SK-MEL-5 (cell line): ENCODE data around the gene IVD. TPM values are rescaled to one million over a fixed set of nuclear protein-coding genes. Genes with fewer than 3 reads are reported as not detected.

Experiments
- DNase-seq: peaks from one replicate; pipeline ENCODE4 v3.0.0-alpha.2; 2016; ENCODE audit warnings: low read depth, low spot score
- in situ Hi-C: cut with HindIII; loops from 2 replicates; pipeline ENCODE4 v1.10.0; 2016; ENCODE audit warnings: low sequenced_read_pairs, high pct_unique_total_duplicates, low pct_unique_long_range_greater_than_20kb
- total RNA-seq: library from RNA; depleted of rRNA; stranded (reverse); fragments of >200 nt; shearing (Covaris generic); gene quantifications from 2 replicates; pipeline ENCODE4 v1.2.3, GENCODE V29; 2014

Gene IVD
- total RNA-seq, 1 experiment from 2014 or later, result 23.3 TPM

GRCh38 chr15:40368719-40369473 is 36.7 kb upstream of the IVD start:
- in situ Hi-C loops, result no loop called here
- no peak for DNase-seq

- in situ Hi-C loops, result no loop called here
These were observed 36.1 kb upstream of the IVD start for GRCh38 chr15:40369474-40369869.

GRCh38 chr15:40369971-40370370 is 35.6 kb upstream of the IVD start:
- DNase-seq, result no peak
- in situ Hi-C loops, result no loop called here

More at GRCh38 chr15:40369474-40369869, 36.1 kb upstream of the IVD start:
- no peak for DNase-seq

- in situ Hi-C loops, result no loop called here
These were observed 32.6 kb upstream of the IVD start for GRCh38 chr15:40372981-40373380.

GRCh38 chr15:40377606-40378005 is 28.0 kb upstream of the IVD start:
- in situ Hi-C loops, result no loop called here
- no peak for DNase-seq

More at GRCh38 chr15:40372981-40373380, 32.6 kb upstream of the IVD start:
- no peak for DNase-seq

- DNase-seq, result no peak
- in situ Hi-C loops, result no loop called here
These were observed 26.2 kb upstream of the IVD start for GRCh38 chr15:40379374-40379773.

GRCh38 chr15:40379853-40380252 is 25.7 kb upstream of the IVD start:
- in situ Hi-C loops, result no loop called here
- peak; percentile 54 for DNase-seq

- DNase-seq, result no peak
- in situ Hi-C loops, result no loop called here
These were observed 25.0 kb upstream of the IVD start for GRCh38 chr15:40380636-40381035.

- no peak for DNase-seq
- in situ Hi-C loops, result no loop called here
These were observed 23.6 kb upstream of the IVD start for GRCh38 chr15:40381818-40382529.

- DNase-seq, result peak; percentile 88
- in situ Hi-C loops, result no loop called here
These were observed 22.8 kb upstream of the IVD start, which contains the start of gene KNSTRN for GRCh38 chr15:40382580-40383456. Gene KNSTRN, plus strand, starts transcription at chr15:40382721. Its CDS starts 115 bp downstream, at chr15:40382836.

GRCh38 chr15:40386480-40386879 is 19.1 kb upstream of the IVD start:
- in situ Hi-C loops, result no loop called here
- DNase-seq, result no peak

GRCh38 chr15:40388941-40389823 is 16.4 kb upstream of the IVD start:
- in situ Hi-C loops, result no loop called here
- no peak for DNase-seq

GRCh38 chr15:40389824-40390595 is 15.6 kb upstream of the IVD start:
- in situ Hi-C loops, result no loop called here
- no peak for DNase-seq

GRCh38 chr15:40392986-40393948 is 12.3 kb upstream of the IVD start:
- no peak for DNase-seq
- in situ Hi-C loops, result no loop called here

- DNase-seq, result no peak
- in situ Hi-C loops, result no loop called here
These were observed 7.7 kb upstream of the IVD start for GRCh38 chr15:40397688-40398412.
